D721Med (cell line): ENCODE data around the gene TMEM165.
A peak's percentile ranks its signal among the peaks of the same experiment; 100 is the strongest.

Source experiments
- DNase-seq: peaks from one replicate; pipeline ENCODE4 v3.0.0; 2011; ENCODE audit warnings: low spot score; ENCODE audit not compliant: insufficient read length
- FAIRE-seq: peaks from 2 replicates; lab custom pipeline; 2011; peaks lifted over from hg19 to GRCh38; lab: Jason Lieb, UNC
- TF ChIP-seq, protein P1 (sequence below): IDR thresholded peaks from 2 replicates; pipeline ENCODE4 v1.5.1; 2012; ENCODE audit warnings: mild to moderate bottlenecking, control low read depth; ENCODE audit not compliant: insufficient read depth; ENCODE audit errors: missing control alignments

TMEM165 gene

DNA sequence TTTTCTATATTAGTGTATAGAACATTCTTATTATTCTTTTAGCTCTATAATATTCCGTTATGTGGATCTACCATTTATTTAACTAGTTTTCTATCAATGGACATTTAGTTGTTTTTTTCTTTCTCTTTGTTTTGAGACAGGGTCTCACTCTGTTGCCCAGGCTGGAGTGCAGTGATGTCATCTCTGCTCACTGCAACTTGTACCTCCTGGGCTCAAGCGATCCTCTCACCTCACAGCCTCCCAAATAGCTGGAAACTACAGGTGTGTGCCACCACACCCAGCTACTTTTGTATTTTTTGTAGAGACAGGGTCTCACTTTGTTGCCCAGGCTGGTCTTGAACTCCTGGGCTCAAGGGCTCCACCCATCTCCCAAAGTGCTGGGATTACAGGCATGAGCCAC, 10.8 kb downstream of the TMEM165 start:
- FAIRE-seq, result no peak
- TF ChIP-seq, protein P1, sequence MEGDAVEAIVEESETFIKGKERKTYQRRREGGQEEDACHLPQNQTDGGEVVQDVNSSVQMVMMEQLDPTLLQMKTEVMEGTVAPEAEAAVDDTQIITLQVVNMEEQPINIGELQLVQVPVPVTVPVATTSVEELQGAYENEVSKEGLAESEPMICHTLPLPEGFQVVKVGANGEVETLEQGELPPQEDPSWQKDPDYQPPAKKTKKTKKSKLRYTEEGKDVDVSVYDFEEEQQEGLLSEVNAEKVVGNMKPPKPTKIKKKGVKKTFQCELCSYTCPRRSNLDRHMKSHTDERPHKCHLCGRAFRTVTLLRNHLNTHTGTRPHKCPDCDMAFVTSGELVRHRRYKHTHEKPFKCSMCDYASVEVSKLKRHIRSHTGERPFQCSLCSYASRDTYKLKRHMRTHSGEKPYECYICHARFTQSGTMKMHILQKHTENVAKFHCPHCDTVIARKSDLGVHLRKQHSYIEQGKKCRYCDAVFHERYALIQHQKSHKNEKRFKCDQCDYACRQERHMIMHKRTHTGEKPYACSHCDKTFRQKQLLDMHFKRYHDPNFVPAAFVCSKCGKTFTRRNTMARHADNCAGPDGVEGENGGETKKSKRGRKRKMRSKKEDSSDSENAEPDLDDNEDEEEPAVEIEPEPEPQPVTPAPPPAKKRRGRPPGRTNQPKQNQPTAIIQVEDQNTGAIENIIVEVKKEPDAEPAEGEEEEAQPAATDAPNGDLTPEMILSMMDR, result no peak
- no peak for DNase-seq

DNA sequence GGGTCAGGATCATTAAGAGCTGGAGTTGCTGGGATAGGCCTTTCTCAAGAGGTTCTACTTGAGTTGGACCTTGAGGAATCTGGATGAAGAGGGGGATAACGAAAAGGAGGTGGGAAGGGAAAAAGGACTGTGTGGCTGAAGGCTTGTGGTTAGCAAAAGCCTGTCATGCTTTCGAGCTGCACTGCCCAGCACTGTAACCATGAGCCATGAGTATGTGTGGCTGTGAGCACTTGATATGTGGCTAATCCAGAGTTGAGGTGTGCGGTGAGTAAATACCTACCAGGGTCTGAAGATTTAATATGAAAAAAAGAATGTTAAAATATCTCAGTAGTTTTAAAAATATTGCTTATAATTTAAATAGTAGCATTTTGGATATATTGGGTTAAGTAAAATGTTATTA, 11.4 kb downstream of the TMEM165 start:
- DNase-seq (no peak), FAIRE-seq (no peak)
- TF ChIP-seq, protein P1, result no peak

- DNase-seq (no peak), FAIRE-seq (no peak)
- TF ChIP-seq, protein P1, result no peak
These were observed 12.0 kb downstream of the TMEM165 start for GRCh38 chr4:55407764-55408163.

GRCh38 chr4:55409468-55410171, 13.9 kb downstream of the TMEM165 start:
- TF ChIP-seq, protein P1, result peak; percentile 62
- DNase-seq (no peak), FAIRE-seq (no peak)

- DNase-seq, result no peak
- TF ChIP-seq, protein P1, result no peak
- no peak for FAIRE-seq
These were observed 14.7 kb downstream of the TMEM165 start for GRCh38 chr4:55410431-55410830.

DNA sequence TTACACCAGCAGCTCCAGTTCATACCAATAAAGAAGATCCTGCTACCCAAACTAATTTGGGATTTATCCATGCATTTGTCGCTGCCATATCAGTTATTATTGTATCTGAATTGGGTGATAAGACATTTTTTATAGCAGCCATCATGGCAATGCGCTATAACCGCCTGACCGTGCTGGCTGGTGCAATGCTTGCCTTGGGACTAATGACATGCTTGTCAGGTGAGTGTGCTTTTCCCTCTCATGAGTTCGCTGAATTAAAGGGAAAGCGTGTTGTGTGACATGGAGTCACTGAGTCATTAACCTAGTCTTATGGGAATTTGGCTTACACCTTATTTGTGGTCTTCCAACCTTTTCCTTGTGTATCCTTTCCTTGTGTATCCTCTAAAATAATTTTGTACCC, 15.9 kb downstream of the TMEM165 start:
- DNase-seq, result no peak
- FAIRE-seq, result no peak
- TF ChIP-seq, protein P1, result no peak

DNA sequence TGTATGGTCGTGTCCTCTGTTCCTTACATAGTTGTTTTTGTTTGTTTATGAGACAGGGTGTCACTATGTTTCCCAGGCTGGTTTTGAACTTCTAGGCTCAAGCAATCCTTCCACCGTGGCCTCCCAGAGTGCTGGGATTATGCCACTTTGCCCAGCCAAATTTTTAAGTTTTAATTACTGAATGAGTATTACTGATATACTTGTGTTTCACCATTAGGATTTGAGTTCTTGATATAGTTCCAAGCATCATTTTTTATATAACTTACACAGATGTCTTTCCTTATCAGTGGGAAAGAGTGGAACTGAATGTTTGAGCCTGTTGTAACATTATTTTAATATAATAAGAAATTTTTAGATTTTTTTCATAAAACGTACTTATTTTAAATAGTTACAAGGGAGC, 20.4 kb downstream of the TMEM165 start:
- TF ChIP-seq, protein P1, result no peak
- DNase-seq (no peak), FAIRE-seq (no peak)
